ENCODE results near the gene TBC1D25. TPM values are rescaled to one million over a fixed set of nuclear protein-coding genes. Genes with fewer than 3 reads are reported as not detected.

The TBC1D25 gene
- total RNA-seq, 1 experiment from 2014 or later, result 7.5 TPM

- TF ChIP-seq AR (CRISPR knock-in tag; IDR thresholded peaks at IDR 0.05) (no peak), AFF4 (CRISPR knock-in tag; IDR thresholded peaks at IDR 0.05; ENCODE audit: borderline replicate concordance) (no peak), OVOL2 (CRISPR knock-in tag; IDR thresholded peaks at IDR 0.05; ENCODE audit: borderline replicate concordance) (no peak), SMAD4 (CRISPR knock-in tag; IDR thresholded peaks at IDR 0.05) (no peak), ARID4B (CRISPR knock-in tag; IDR thresholded peaks at IDR 0.05; ENCODE audit: borderline replicate concordance) (no peak), TCF7 (CRISPR knock-in tag; IDR thresholded peaks at IDR 0.05; ENCODE audit: low read depth) (no peak), ZNF425 (CRISPR knock-in tag; conservative IDR thresholded peaks at IDR 0.05) (no peak), E2F5 (CRISPR knock-in tag; IDR thresholded peaks at IDR 0.05) (no peak), JAZF1 (CRISPR knock-in tag; IDR thresholded peaks at IDR 0.05) (no peak), NR3C1 (CRISPR knock-in tag; conservative IDR thresholded peaks at IDR 0.05; ENCODE audit: low read depth) (no peak)
These were observed 41.6 kb upstream of the TBC1D25 start (continued) for GRCh38 chrX:48497871-48498270.

GRCh38 chrX:48498374-48498809, 41.1 kb upstream of the TBC1D25 start:
- CTCF ChIA-PET, result no interaction called here
- Mint-ChIP-seq H3K4me3 (no peak overlapping the region), H3K4me1 (no peaks in the 10 kb centered on the region), H3K27me3 (ENCODE audit: low read depth) (no peaks in the 10 kb centered on the region), H3K27ac (no peak overlapping the region), H3K36me3 (no peaks in the 10 kb centered on the region), H3K9me3 (no peaks in the 10 kb centered on the region)
- POLR2A ChIA-PET, result no interaction called here
- no peak for DNase-seq (ENCODE audit: low spot score)
- ATAC-seq, result no peak
- TF ChIP-seq USF2 (CRISPR knock-in tag; IDR thresholded peaks at IDR 0.05) (no peak), MLX (CRISPR knock-in tag; IDR thresholded peaks at IDR 0.05) (no peak), ZNF317 (CRISPR knock-in tag; IDR thresholded peaks at IDR 0.05; ENCODE audit: borderline replicate concordance, low read depth) (no peak), E2F5 (CRISPR knock-in tag; IDR thresholded peaks at IDR 0.05) (no peak), ZNF232 (CRISPR knock-in tag; IDR thresholded peaks at IDR 0.05) (no peak), ETV6 (CRISPR knock-in tag; IDR thresholded peaks at IDR 0.05) (no peak), ZNF121 (CRISPR knock-in tag; IDR thresholded peaks at IDR 0.05) (no peak), TEAD1 (CRISPR knock-in tag; IDR thresholded peaks at IDR 0.05) (no peak), IRF1 (CRISPR knock-in tag; IDR thresholded peaks at IDR 0.05) (no peak)

Measured in WTC11 (cell line).